ENCODE results near the gene PTPRN2.
A peak's percentile ranks its signal among the peaks of the same experiment; 100 is the strongest.
"Not testable (repeated sequence)": the region's sequence is repeated elsewhere in the genome, so short reads cannot be mapped to it uniquely, and the experiment has no call there.

PTPRN2 gene

GRCh38 chr7:158530800-158531609, 56.6 kb downstream of the PTPRN2 start:
- no peak for DNase-seq

GRCh38 chr7:158529181-158530096, 58.2 kb downstream of the PTPRN2 start:
- DNase-seq: no peak

- DNase-seq: no peak
Observed at GRCh38 chr7:158527915-158528502, 59.6 kb downstream of the PTPRN2 start.

- DNase-seq: no peak
Observed at GRCh38 chr7:158527495-158527894, 60.1 kb downstream of the PTPRN2 start.

- no peak for DNase-seq
Observed at GRCh38 chr7:158527038-158527437, 60.6 kb downstream of the PTPRN2 start.

DNA sequence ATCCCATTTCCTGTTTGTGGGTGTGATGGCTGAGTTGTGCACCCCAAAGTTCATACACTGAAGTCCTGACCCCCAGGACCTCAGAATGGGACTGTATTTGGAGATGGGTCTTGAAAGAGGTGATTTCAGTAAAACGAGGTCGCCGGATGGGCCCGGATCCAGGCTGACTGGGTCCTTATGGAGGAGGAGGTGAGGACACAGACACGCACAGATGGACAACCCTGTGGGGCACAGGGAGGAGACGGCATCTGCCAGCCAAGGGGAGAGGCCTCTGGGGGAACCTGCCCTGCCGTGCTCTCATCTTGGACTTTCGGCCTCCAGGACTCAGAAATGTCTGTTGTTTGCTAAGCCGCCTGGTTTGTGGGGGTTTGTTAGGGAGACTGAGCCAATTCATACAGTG, 61.1 kb downstream of the PTPRN2 start:
- DNase-seq: no peak

DNA sequence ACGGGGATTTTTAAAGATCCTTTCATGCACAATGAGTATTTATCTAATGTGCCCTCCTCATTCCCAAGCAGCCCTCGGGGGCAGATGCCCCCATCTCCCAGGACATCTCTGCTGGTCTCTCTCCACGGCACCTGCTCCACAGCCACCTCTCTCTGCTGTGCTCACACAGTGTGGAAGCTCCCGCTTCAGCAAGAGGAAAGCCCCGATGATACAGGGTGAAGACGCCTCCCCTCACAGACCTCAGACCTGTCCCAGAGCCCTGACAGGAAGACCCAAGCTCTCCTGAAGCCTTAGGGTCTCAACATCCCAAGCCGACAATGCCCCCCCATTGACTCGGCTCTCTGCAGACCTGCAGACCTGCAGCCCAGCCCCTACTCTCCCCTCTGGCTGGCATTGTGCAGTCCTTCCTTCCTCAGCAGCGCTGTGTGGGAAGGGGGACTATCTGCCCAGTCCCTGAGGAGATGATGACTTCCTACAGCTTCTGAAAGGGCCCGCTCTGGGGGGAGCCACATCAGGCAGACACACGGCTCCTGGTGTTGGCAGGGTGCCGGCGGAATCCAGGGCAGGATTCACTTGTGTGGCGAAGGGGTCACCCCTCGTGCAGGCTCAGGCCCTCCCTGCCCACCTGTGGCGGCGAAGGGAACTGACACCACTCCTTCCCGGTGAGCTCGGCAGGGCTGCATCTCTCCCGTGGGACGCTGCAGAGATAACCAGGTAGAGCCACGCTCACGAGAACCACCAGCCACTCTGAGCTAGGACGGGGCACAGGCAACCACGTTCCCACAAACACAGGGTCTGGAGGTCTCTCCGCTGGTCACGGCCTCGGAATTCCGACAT, 61.8 kb downstream of the PTPRN2 start:
- DNase-seq: no peak

DNA sequence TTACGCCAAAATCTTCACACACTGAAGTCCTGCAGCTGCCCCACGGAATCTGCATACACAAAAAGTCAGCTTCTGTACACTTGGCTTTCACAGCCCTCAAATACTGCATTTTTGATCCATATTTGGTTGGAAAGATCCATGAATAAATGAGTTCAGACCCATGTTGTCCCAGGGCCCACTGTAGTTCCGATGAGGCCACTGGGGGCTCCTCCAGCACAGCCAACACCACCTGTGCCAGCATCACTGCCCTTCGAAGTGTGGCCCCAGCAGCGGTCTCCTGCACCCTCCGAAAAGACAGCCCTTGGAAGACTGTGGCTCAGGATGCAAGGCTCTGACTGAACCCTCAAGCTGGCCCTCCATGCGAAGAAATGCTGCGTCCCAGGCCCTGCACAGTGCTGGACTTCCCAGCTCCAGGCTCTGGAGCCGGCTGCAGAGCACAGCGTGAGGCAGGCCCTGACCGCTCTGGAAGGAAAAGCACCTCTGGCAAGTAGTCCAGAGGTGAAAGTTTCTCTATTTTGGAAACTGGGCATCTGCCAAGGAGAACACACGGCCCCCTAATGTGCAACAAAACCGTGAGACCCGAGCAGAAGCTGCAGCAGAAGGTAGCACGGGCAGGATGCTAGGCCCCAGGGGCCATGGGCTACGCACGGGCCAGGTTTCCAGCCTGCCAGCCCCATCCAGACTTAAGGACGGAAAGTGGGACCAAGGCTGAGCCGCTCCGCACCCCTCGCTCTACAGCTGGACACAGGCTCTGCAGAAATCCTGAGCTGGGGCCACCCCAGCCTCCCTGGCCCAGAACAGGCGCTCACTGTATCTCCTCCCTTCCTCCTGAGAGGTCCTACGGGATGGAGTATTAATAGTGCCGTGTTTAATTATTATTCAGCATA, 62.6 kb downstream of the PTPRN2 start:
- DNase-seq: no peak

- peak; percentile 20 for DNase-seq
Observed at GRCh38 chr7:158524286-158524685, 63.3 kb downstream of the PTPRN2 start.

GRCh38 chr7:158523877-158524276, 63.7 kb downstream of the PTPRN2 start:
- not testable (repeated sequence) for DNase-seq

DNA sequence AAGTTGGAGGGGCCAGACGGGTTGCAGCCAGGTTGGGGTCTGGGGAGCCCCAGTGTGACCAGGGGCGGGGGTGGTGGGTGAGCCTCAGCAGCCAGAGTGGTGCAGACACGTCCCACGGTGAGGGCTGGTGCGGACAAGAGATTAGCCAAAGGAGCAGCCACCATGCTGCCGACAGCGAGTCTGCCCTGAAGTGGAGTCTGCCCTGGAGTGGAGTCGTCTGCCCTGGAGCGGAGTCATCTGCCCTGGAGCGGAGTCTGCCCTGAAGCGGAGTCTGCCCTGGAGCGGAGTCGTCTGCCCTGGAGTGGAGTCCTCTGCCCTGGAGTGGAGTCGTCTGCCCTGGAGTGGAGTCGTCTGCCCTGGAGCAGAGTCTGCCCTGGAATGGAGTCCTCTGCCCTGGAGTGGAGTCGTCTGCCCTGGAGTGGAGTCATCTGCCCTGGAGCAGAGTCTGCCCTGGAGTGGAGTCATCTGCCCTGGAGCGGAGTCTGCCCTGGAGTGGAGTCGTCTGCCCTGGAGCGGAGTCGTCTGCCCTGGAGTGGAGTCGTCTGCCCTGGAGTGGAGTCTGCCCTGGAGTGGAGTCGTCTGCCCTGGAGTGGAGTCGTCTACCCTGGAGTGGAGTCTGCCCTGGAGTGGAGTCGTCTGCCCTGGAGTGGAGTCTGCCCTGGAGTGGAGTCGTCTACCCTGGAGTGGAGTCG, 64.3 kb downstream of the PTPRN2 start:
- DNase-seq: not testable (repeated sequence)

DNA sequence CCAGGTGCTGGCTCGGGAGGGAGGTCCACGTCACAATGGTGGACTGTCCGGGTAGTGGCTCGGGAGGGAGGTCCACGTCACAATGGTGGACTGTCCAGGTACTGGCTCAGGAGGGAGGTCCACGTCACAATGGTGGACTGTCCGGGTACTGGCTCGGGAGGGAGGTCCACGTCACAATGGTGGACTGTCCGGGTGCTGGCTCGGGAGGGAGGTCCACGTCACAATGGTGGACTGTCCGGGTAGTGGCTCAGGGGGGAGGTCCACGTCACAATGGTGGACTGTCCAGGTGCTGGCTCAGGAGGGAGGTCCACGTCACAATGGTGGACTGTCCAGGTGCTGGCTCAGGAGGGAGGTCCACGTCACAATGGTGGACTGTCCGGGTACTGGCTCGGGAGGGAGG, 65.8 kb downstream of the PTPRN2 start:
- DNase-seq: not testable (repeated sequence)

- no peak for DNase-seq
Observed at GRCh38 chr7:158520825-158521224, 66.8 kb downstream of the PTPRN2 start.

DNA sequence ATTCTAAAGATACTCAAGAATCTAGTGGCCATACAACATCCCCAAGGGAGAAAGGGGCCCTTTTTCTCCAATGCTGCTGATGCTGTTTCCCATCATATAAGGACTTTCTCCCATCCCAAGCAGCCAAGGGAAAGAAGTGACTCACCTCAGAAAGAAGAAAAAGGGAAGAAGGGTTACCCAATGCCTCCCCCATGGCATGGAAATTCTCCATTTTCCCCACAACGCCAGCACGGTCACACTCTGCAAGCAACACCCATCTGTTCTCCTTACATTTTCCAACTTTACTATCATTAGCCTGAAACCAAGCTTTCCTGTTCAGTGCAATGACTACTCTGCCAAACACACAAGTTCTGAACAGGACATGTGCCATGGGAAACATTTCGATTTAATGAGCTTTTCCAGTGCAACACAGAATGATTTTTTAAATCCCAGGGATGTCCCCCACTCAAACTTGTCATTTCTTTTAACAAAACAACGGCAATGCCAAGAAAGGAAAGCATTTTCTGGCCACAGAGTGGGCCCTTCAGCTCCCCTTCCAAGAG, 67.9 kb downstream of the PTPRN2 start:
- no peak for DNase-seq

GRCh38 chr7:158518980-158519632, 68.5 kb downstream of the PTPRN2 start:
- no peak for DNase-seq

DNA sequence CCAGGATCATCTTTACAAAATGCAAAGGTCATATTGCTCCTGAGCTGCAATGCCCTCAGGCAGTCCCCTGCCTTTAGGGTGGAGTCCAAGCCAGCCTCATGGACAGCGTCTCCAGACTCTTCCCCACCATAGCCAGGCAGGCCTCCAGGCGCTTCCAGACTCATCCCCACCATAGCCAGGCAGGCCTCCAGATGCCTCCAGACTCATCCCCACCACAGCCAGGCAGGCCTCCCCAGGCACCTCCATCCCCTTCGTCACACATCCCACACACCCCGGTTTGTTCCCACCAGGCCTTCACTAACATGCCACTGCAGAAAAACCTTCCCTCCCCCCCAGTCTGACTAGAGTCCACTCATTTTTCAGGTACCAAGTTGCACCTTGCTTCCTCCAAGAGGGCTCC, 70.1 kb downstream of the PTPRN2 start:
- DNase-seq: no peak

DNA sequence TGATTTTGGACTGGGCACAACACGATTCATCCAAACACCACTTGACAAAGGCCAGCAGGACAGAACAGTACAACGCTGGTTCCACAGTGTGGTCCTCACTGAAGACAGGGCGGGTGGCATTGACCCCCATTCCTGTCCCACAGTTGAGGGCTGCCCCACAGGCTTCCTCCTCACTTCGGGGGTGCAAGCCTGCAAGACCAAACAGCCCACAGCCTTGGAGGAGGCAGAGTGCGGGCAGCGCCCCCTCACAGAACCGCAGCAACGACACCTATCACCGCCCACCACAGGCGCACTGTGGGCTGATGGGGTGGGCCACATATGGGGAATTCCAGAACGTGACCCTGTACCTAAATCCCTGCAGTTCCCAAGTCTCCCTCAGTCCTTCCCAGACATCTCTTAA, 70.6 kb downstream of the PTPRN2 start:
- DNase-seq: no peak

GRCh38 chr7:158516524-158516923, 71.1 kb downstream of the PTPRN2 start:
- DNase-seq: no peak

DNA sequence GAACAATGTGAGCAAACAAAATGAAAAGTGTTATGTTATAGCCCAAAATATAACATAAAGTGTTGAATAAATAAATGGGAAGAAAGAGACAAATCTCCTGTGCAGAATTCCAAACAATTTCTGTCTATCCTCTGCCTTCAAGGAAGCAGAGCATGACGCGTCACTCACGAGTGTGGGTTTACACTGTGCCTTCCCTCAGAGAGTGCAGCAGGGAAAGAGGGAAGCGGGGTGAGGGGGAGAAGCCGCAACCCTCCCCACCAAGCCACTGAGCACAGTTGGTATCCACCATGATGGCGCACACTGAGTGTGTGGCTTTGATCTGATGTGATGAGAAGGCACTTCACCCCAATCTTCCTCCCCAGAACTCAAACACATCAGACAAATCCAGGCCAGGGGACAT, 74.8 kb downstream of the PTPRN2 start:
- no peak for DNase-seq

DNA sequence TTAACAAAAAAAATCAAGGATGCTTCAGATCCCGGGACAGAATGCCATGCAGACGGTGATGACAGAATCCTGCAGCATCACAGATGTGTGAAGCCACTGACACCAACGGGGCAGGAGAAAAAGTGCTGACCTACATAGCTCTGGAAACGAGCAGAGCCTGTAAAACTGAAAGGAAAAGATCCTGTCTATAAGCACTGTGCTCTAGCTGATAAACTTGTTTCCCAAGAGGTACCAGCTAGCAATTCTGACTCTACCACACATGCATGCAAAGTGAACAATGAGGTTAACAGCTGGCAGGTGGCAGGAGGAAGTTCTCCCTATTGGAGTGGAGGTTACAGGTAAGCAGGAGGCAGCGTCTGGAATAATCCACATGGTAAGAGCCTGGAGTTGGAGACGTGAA, 75.6 kb downstream of the PTPRN2 start:
- DNase-seq: no peak
